Epithelial cell of esophagus (primary cell): ENCODE results near the gene EVC.
"Not testable (repeated sequence)": the region's sequence is repeated elsewhere in the genome, so short reads cannot be mapped to it uniquely, and the experiment has no call there.

Source experiments
- DNase-seq: peaks from one replicate; pipeline ENCODE4 v3.0.0; 2010; ENCODE audit warnings: low read depth
- H3K4me3 ChIP-seq: 2 replicates; pipeline ENCODE4 v1.5.1; 2011; ENCODE audit warnings: mild to moderate bottlenecking, low read length, control low read depth
- TF ChIP-seq, protein P1 (sequence below): IDR thresholded peaks from 2 replicates; pipeline ENCODE4 v1.5.1; 2011; ENCODE audit warnings: low read depth, mild to moderate bottlenecking, low read length, control low read depth, inconsistent platforms; ENCODE audit not compliant: insufficient read depth; ENCODE audit errors: missing control alignments

Gene EVC

DNA sequence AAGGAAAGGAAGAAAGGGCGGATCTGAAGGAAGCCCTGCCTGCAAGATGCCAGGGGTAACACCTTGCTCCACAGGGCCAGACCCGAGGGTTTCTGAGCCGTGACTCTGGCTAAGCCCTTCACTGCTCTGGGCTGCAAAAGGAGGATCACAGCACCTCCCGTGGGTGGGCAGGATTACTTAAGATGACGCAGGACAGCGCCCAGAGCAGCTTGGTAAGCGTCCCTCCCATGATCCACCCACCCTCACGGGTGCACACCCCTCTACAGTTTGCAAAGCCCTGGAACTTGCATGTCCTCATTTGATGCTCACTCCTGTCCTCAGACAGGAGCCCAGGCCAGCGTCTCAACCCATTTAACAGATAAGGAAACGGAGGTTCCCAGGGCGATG, 117.0 kb downstream of the EVC start:
- TF ChIP-seq, protein P1, sequence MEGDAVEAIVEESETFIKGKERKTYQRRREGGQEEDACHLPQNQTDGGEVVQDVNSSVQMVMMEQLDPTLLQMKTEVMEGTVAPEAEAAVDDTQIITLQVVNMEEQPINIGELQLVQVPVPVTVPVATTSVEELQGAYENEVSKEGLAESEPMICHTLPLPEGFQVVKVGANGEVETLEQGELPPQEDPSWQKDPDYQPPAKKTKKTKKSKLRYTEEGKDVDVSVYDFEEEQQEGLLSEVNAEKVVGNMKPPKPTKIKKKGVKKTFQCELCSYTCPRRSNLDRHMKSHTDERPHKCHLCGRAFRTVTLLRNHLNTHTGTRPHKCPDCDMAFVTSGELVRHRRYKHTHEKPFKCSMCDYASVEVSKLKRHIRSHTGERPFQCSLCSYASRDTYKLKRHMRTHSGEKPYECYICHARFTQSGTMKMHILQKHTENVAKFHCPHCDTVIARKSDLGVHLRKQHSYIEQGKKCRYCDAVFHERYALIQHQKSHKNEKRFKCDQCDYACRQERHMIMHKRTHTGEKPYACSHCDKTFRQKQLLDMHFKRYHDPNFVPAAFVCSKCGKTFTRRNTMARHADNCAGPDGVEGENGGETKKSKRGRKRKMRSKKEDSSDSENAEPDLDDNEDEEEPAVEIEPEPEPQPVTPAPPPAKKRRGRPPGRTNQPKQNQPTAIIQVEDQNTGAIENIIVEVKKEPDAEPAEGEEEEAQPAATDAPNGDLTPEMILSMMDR = no peak
- H3K4me3 ChIP-seq = no peak overlapping the region
- no peak for DNase-seq

DNA sequence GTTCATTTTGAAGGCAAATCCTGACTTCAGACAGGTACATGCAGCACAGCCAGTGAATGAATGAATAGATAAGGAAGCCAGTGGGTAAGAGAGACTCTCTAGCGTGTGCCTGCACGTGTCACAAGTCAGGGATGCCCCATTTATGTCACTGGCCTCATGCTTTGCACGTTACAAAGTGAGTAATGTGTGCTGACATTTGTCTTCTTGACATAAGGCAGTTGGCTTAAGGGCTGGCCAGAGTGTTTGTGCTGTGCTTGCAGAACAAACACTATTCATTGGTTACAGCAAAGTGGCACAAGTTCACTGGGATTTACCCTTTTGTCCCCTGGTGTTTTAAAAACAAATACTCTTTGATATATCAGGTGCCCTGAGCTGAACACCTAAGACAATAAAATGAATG, 125.9 kb downstream of the EVC start:
- no peak for DNase-seq
- no peak overlapping the region for H3K4me3 ChIP-seq
- TF ChIP-seq, protein P1 = no peak

DNA sequence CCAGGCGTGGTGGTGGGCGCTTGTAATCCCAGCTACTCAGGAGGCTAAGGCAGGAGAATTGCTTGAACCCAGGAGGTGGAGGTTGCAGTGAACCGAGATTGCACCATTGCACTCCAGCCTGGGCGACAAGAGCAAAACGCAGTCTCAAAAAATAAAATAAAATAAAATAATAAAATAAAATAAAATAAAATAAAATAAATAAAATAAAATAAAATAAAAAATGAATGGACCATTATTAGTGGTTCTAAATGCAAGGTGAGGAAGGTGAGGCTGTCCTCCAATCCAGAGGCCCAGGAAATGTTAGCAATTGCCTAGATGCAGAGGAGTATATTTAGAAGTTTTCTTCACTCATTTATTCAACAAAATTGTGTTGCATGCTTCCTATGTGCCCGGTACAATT, 126.5 kb downstream of the EVC start:
- DNase-seq, H3K4me3 ChIP-seq: not testable (repeated sequence)

DNA sequence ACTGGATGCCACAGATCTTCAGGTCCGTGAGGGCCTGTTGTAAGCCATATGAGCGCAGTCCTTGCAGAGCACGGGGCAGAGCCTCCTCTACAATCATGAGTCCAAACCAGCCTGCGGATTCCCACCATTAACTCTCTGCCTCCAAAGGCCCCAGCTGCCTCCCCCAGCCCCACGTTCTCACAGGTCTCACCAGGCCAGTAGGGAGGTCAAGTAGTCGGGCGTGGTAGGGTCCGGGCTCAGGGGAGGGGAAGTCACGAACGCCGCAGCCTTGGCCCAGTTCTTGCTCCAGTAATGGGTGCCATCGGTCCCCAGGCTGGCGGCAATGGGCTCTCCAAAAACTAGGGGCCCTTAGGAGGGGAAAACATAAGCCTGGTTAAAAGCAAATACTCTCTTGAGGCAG, 128.3 kb downstream of the EVC start:
- no peak overlapping the region for H3K4me3 ChIP-seq
- TF ChIP-seq, protein P1 = no peak

DNA sequence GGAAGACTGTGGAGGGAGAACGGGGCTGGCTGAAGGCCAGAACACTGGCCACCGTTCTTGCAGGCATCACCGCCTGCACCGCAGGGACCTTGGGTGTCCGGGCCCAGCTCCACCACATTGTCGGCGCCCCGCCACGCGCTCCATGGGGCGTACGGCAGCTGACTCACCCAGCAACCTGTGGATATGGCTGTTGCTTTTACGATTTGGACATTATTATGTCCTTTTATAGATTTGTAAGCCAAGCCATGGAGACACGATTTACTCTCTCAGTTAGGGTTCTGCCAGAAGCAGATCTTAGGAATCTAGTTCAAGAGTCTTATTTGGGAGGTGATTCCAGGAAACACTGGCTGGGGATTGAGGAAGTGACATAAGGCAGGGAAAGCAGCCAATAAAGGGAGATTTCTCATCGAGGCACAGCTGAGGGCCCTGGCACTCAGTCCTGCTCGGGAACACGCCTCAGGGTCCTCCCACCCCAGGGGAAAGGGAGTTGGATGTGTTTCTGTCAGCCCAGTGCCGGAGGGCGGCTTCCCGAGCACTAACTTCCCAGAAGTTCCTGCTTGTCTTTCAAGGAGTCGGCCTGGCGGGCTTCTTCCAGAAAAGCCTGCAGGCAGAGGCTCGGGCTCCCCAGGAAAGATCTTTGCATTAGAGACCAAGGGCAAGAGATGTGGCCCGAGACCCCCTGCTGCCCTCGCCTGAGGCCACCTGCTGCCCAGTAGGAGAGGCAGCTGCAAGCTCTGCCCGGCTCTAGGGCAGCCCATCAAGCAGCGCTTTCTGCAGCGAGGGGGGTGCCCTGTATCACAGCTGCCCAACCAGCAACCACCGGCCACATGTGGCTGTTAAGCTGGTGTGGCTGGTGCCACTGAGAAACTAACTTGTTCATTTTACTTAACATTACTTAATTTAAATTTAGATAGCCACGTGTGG, 129.0 kb downstream of the EVC start:
- DNase-seq = no peak
- TF ChIP-seq, protein P1 = no peak
- no peak overlapping the region for H3K4me3 ChIP-seq

More for the DNA sequence above, 128.3 kb downstream of the EVC start:
- no peak for DNase-seq

DNA sequence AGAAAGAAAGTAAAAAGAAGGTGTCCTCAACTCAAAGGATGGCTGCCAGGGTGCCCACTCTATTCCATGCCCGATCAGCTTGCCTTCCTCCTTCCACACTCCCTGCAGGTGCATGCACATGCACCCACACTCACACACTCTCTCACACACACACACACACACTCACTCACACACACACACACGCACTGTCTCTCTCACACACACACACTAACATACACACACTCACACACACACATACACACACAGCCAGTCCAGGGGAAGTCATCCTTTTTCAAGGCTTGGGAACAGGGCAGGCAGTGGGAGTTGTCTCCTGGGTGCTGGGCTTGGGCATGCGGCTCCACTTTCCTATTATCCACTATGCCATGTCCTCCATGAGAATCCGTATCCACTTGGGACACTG, 131.5 kb downstream of the EVC start:
- H3K4me3 ChIP-seq = no peak overlapping the region
- no peak for DNase-seq
- TF ChIP-seq, protein P1 = no peak

DNA sequence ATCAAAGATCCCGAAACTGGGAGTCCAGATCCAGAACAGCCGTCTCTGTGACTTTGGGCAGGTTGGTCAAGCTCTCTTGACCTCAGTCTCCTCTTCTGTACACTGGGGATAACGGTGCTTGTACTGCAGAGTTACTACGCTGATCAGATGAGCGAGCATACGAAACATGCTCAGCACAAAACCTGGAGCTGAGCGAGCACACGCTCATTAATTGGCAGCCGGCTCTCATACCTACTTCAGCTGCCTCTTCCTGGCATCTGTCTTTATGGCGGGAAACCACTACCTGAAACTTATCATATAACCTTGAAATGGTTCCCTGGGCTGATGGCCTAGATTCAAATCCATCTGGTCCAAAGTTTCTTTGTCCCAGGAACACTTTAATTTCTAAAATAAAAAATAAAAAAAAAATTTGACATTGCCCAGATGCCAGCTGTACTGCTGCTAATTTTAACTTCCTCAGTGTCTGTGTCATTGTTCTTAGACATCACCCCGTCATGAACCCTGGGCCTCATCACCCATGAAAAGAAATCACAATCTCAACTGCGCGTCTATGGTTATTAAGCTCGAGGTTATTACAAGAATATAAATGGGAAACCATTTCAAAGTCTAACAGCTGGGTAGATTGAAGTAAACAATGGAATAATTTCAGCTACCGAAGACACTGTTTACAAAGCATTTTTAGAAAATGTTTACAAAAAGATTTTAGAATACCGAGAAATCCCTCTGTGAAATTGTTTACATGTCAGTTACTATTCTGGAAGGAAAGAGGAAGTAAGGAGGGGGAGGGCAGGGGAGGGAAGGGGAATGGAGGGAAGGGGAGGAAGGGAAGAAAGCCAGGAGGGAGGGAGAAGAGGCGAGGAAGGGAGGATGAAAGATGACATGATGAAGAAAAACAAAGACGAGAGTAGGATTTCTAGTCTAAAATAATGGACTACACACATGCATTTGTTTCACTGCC, 132.9 kb downstream of the EVC start:
- no peak for DNase-seq
- TF ChIP-seq, protein P1 = no peak
- H3K4me3 ChIP-seq = no peak overlapping the region
